ENCODE data around the gene BAX. TPM values are rescaled to one million over a fixed set of nuclear protein-coding genes. Genes with fewer than 3 reads are reported as not detected.

The BAX gene
- total and polyA plus RNA-seq, 9 of the 15 experiments (the other 6 are each of a cell fraction or from before 2014, with no cell fraction given), result 3.2 to 95.4 (median 44.5) TPM

GRCh38 chr19:48993175-48994034 lies 38.7 kb downstream of the BAX start, which contains the start of the genes GYS1 and RUVBL2 (continued):
- TF ChIP-seq MED1 (CRISPR knock-in tag; IDR thresholded peaks at IDR 0.05; ENCODE audit: borderline replicate concordance), result no peak
- no peak for TF ChIP-seq RAD51 (IDR thresholded peaks at IDR 0.05; ENCODE audit: borderline replicate concordance, low read depth)
- peak; percentile 96 for TF ChIP-seq POLR2A (conservative IDR thresholded peaks at IDR 0.05)
- no peak for TF ChIP-seq ZNF175 (CRISPR knock-in tag; IDR thresholded peaks at IDR 0.05; ENCODE audit: low read depth)
- TF ChIP-seq EP300 (IDR thresholded peaks at IDR 0.05; ENCODE audit: low read length), result peak; percentile 85
- TF ChIP-seq EHMT2 (IDR thresholded peaks at IDR 0.05), result no peak
- peak; percentile 96; the same call in 1 of the 2 replicates for TF ChIP-seq ZBTB7A (IDR thresholded peaks at IDR 0.05; ENCODE audit: borderline replicate concordance, control insufficient read depth, low read depth, low read length)
- 0 out of 4 replicates have a peak, but pooled peaks of 1 of the 2 experiments have one; percentile 59 for TF ChIP-seq UBTF (IDR thresholded peaks at IDR 0.05; ENCODE audit: borderline replicate concordance in 1 of 2, low read depth in 2 of 2, low read length in 2 of 2)
- no peak for TF ChIP-seq CHCHD3 (CRISPR knock-in tag; IDR thresholded peaks at IDR 0.05)
- TF ChIP-seq CREB5 (CRISPR knock-in tag; IDR thresholded peaks at IDR 0.05), result no peak
- peak; percentile 3; the same call in 1 of the 2 replicates for TF ChIP-seq HMGXB4 (CRISPR knock-in tag; IDR thresholded peaks at IDR 0.05)
- TF ChIP-seq KLF1 (tag; IDR thresholded peaks at IDR 0.05), result no peak
- TF ChIP-seq RBM39 (optimal IDR thresholded peaks at IDR 0.05; ENCODE audit: low read depth, low read length), result peak; percentile 73
- TF ChIP-seq BMI1 (IDR thresholded peaks at IDR 0.05; ENCODE audit: low read length), result no peak
- peak; percentile 79 for TF ChIP-seq SNIP1 (IDR thresholded peaks at IDR 0.05; ENCODE audit: low read depth)
- TF ChIP-seq ZNF586 (CRISPR knock-in tag; conservative IDR thresholded peaks at IDR 0.05), result no peak
- TF ChIP-seq SAFB2 (IDR thresholded peaks at IDR 0.05; ENCODE audit: borderline replicate concordance, low read depth, low read length, severe bottlenecking), result no peak
- no peak for TF ChIP-seq ZNF3 (CRISPR knock-in tag; IDR thresholded peaks at IDR 0.05)
